Retinal pigment epithelial cell (primary cell): ENCODE data around the gene MKS1.

ENCODE experiments used
- DNase-seq: peaks from one replicate; pipeline ENCODE4 v3.0.0-alpha.2; 2010; ENCODE audit warnings: low read depth
- H3K4me3 ChIP-seq: 2 replicates; pipeline ENCODE4 v1.5.1; 2011; ENCODE audit warnings: mild to moderate bottlenecking, low read length, control low read depth, moderate library complexity
- TF ChIP-seq, protein P1 (sequence below): conservative IDR thresholded peaks from 2 replicates; pipeline ENCODE4 v1.5.1; 2011; ENCODE audit warnings: low read depth, low read length, control low read depth, inconsistent platforms

Gene MKS1

GRCh38 chr17:58244963-58245362 is 25.9 kb upstream of the MKS1 start:
- no peak for DNase-seq
- TF ChIP-seq, protein P1, sequence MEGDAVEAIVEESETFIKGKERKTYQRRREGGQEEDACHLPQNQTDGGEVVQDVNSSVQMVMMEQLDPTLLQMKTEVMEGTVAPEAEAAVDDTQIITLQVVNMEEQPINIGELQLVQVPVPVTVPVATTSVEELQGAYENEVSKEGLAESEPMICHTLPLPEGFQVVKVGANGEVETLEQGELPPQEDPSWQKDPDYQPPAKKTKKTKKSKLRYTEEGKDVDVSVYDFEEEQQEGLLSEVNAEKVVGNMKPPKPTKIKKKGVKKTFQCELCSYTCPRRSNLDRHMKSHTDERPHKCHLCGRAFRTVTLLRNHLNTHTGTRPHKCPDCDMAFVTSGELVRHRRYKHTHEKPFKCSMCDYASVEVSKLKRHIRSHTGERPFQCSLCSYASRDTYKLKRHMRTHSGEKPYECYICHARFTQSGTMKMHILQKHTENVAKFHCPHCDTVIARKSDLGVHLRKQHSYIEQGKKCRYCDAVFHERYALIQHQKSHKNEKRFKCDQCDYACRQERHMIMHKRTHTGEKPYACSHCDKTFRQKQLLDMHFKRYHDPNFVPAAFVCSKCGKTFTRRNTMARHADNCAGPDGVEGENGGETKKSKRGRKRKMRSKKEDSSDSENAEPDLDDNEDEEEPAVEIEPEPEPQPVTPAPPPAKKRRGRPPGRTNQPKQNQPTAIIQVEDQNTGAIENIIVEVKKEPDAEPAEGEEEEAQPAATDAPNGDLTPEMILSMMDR = no peak
- no peak overlapping the region for H3K4me3 ChIP-seq

DNA sequence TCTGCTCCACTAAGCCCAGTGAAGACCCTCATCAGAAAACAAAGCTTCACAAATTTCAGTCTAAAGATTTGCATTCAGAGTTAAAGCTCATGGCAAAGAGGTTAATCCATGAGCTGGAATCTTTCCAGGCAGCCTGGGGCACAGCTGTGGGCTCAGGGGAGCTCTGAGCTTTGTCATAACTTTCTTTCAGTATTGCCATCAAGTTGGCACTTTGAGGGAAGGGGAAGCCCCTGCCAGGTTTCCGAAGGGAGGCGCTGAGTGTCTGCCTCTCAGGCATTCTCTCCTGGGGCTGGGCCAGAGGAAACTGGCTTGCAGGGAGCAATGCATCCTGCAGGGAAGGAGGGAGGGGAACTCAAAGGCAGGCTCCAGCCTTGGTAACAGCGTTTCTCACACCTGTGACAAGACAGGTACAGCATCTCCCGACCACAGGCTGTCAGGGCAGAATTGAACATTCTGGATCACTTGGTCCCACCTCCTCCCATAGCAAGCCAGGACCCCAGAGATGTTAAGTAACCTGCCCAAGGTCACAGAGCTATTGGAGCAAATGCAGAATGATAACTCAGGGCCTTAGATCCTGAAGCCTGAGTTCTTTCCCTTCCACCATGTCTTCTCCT is 23.2 kb upstream of the MKS1 start:
- no peak overlapping the region for H3K4me3 ChIP-seq
- no peak for DNase-seq
- TF ChIP-seq, protein P1 = no peak

DNA sequence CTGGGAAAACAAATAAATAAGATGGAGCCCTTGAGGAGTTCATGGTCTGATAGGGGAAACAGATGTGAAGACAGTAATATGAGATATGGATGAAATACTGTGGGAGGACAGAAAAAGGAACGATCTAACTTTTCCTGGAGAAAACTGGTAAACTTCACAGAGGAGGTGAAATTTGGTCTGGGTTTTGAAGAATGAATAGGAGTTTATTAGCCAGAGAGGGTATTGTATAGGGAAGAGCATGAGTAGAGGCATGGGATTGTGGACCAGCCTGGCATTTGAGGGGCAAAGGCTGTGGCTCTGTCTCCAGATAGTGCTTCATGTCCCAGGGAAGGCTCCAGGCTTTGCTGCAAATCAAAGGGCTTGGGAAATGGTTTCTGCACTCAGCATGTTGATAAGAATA is 20.9 kb upstream of the MKS1 start:
- H3K4me3 ChIP-seq = no peak overlapping the region
- DNase-seq = no peak
- TF ChIP-seq, protein P1 = no peak

- TF ChIP-seq, protein P1 = no peak
- no peak within 1 kb of the TSS for H3K4me3 ChIP-seq
- no peak for DNase-seq
Measured at GRCh38 chr17:58238147-58238634, 19.1 kb upstream of the MKS1 start, which contains the start of gene LPO. Gene LPO, plus strand, starts transcription at chr17:58238584. Its CDS starts 4,396 bp downstream, at chr17:58242980.

DNA sequence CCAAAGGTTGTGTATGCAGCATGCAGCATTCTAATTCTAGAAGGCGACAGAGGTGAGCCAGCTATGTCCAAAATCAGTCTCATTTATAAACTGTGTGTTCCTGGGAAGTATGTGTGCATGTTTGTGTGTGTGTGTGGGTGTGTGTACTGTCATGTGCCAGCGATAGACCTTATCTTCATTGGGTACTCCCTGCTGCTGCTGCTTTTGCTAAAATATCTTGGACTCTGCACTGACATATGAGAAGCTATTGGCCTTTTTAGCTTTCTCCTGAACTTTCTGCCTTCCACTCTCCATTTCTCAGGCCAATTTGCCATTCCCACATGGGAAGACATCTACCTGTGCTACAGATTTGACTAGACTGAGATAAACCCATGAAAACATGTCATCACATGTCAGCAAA is 17.3 kb upstream of the MKS1 start:
- TF ChIP-seq, protein P1 = no peak
- DNase-seq = no peak
- no peak overlapping the region for H3K4me3 ChIP-seq

- TF ChIP-seq, protein P1 = no peak
- DNase-seq = no peak
- no peak overlapping the region for H3K4me3 ChIP-seq
Measured at GRCh38 chr17:58235821-58236220, 16.8 kb upstream of the MKS1 start.

- no peak overlapping the region for H3K4me3 ChIP-seq
- no peak for DNase-seq
- TF ChIP-seq, protein P1 = no peak
Measured at GRCh38 chr17:58234512-58234911, 15.5 kb upstream of the MKS1 start.
